Pons (tissue), 1 donor: ENCODE results near the gene MTCL3.
A peak's percentile ranks its signal among the peaks of the same experiment; 100 is the strongest.

Experiments used
- DNase-seq: peaks from one replicate; pipeline ENCODE4 v3.0.0-alpha.2; 2016; ENCODE audit warnings: low spot score

Gene MTCL3

DNA sequence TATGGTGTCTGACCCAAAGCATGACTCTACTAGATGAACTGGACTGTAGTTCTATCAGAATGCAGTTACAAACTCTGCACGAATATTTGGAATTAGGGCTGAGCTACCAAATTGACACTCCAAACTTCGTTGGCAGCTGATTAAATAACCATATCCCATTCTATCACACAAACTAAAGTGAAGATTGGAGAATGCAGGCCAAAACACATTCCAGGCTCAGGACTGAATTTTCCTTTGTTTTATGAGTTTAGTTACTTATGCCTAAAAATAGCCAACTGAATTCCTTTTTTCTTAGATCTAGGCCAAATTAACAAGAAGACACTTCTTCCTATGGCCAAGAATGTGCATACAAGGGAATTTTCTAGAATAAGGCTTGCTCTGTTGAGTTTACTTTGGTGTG lies 50.2 kb downstream of the MTCL3 start:
- no peak for DNase-seq

DNA sequence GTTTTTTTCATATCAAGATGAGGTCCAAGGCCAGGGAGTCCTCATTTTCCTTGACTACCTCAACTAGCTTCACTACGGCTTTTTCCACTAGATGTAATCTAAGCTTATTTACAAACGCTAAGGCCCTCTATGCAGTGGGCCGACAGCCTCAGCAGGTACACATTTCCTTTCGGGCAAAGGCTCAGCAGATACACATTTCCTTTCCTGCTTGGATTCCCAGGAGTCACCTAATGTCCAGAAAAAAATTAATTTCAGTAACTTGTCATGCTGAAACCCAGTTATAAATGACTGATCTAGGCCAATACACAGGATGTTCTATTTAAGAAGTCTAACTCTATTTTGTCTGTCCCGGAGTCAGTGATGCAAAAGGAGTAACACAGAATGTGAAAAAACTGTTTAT lies 52.7 kb downstream of the MTCL3 start:
- DNase-seq: no peak

DNA sequence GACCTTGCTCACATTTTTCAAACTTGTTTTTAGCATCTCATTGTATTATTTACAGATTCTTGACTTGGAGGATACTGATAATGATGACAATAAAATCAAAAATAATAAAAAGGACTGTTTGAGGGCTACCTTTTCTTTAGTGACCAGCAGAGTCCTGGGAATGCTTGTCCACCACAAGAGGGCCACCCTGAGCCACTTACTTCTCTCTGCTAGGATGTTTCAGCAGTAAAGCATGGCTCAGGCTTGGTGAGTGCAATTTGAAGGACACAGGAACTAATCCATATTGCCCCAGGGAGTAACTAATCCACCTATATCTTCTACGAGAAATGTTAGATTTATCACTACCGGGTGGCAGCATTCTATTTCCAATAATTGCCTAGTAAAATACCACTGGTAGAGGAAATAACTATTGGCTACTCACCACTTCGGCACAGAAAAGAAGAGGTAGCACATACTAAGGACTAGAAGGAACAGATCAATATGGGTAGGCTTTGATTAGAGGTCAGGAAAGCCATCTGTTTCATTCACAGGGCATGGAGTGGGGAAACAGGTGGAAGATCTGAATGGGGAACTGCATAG lies 54.2 kb downstream of the MTCL3 start:
- peak; percentile 80 for DNase-seq

DNA sequence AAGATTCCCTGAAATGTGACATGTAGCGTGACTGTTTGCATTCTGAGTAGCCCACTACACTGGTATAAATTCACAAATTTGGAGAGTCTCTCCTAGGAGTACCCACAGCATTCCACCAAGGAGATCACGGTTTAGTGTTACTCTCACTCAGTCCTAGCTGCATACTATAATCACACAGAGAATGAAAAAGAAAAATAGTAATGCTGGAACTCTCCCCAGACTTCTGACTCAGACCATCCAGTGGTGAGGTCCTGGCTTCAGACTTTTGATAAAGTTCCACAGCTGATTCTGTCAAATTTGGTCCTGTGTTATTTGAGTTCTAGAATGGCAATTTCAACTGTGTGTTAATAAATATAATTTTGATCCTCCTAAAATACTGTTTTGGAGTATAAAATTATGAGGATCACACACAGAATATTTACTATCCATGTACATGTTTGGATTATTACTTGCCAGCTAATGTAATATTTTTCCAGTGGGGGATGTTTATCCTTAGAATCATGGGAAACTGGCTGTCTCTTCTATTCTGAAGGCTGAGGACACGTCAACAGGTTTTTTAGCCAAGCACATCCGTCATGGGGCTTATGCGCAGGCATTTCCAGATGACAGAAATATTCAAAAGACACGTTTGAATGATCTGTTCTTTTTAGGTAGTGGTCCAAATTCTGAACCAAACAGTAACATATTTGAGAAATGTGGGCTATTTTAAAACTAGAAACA lies 54.8 kb downstream of the MTCL3 start:
- no peak for DNase-seq

DNA sequence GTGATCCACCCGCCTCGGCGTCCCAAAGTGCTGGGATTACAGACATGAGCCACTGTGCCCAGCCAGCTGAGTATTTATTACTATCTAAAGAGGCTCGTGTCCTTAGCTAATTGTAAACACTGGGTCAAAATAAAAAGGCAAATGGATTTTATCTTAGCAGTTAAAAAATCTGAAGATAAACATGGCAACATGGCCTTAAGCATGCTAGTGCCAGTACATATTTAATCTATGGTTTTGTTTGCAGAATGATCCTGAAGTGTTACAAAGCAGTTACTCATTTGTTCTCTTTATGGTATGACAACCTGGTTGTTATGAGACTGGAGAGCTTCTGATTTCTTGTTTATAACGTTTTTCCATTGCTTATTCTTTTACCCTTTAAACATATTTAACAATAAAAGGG lies 56.1 kb downstream of the MTCL3 start:
- DNase-seq: no peak

DNA sequence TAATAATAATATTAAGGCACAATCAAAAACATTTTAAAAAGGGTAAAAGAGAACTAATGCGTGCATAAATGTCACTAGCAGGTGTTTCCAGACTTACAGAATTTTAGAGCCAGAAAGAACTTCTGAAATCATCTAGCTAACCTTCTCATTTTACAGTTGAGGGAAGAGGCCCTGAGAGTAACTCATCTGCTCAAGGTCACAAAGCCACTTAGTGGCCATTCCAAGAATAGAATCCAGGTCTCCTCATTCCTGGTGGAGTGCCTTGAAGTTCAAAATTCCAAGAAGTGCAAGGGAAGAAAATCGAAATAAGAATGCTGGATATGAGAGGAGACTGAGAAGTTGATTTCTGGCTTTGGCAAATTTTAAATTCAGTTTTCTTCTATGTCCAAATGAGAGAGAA lies 56.8 kb downstream of the MTCL3 start:
- no peak for DNase-seq

DNA sequence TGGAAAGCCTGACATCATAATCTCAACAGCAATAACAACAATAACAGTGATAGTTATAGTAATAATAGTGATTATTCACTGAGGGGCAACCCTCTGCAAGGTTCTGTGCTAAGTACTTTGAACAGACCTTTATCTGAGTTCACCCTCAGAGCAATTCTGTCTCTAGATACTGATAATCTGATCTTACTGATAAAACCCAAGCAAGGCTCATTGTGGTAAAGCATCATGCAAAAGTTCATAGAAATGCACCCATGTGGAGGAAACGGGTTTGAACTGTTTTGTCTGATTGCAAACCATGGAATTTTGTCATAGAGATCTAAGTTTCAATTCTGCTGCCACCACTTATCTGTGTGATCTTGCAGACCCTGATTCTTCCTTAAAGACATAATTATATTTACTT lies 58.7 kb downstream of the MTCL3 start:
- DNase-seq: no peak

DNA sequence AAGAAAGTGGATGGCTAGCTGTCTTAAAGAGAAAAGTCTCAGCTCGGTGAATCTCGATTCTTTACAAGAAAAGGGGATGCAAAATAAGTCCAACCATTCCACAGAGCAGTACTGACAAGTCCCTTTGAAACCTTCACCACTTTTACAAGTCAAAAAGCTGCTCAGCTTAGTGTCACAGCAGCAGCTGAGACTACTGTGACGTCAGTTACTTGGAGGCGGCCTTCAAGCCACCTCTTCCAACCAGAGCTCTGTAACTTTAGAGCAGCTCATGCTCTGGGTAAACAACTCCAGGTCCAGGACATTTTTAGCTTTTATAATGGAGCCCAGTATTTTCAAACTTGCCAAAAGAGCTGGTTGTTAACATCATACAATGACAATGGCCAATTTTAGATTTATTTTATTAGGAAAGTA lies 59.9 kb downstream of the MTCL3 start, which contains the start of gene KIAA0408:
Gene KIAA0408 (minus strand): TSS at position 159 of the 411 bp plus-strand sequence. CDS start 5,408 bp downstream, outside the sequence.
- peak; percentile 39 for DNase-seq

DNA sequence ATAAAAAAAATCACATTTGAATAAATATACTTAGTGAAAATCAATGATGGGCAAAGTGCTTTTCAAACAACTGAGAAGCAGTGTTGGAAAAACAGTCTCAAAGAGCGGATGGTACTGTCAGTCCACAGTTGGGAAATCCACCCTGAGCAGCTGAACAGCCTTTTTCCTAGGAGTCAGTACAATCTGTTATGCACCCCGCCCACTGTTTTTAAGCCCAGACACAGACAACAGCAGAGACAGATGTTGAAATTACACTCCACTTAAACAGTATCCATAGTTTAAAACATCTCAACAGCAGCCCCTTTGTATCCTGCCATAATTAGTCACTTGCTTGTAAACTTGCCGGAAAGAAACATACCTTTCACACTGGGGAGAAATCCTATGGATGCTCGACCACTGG lies 60.3 kb downstream of the MTCL3 start:
- no peak for DNase-seq

DNA sequence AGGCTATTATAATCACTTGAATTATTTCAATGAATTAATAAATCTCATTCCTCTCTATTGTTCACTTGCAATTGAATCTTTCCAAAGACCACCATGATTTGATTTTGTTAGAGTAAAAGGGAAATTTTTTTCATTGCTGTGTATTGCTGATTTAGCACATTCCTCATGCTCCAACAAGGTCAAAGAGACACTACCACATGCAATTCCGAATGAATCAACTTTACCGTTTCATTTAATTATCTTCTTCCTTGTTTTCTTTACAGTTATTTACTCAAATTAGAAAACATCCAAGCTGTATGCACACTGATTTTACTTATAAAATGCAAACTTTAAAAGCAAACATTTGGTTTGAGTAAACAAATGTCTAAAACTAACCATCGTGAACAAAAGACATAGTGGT lies 60.9 kb downstream of the MTCL3 start:
- no peak for DNase-seq

DNA sequence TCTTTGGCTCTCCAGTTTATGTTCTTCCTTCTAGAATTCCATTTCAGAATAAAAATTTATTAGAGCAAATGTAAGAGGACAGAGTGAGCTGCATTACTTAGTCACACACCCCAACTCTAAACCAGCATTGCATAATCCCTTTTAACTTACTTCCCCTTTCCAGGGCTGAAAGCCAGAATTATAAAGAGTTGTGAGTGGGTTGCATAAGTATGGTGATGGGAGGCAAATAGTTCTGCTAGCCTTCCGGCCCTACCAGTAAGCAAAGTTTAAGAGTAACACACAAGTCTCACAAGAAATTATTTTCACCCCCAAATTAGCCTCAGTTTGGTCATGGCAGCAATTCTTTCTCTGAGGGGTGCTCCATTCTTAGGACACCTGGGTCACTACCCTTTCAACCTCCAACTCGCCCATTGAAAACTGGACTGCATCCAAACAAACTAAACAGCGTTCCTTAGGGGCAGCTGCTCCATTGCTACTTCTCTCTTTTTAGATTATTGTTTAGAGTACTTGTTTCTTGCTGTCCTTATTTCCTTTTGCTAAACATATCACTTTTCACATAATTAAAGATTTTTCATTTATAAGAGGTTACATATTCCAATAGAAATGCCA lies 61.6 kb downstream of the MTCL3 start:
- DNase-seq: peak; percentile 71

DNA sequence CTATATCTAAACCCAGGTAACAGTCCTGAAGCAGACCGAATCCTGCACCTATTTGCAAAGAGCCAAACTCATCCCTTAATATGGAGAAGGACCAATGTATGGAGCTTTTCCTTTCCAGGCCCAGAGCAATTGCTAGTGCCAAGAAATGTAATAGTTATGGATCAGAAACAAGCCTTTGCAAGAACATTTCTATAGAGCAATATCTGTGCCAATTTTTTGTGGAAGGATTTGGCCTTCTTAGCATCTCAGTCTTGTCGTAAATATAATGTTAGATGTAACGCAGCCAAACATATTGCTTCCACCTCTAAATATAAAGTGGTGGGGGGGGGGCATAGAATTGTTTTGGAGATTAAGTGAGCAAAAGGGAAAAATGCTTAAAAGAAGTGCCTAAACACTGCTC lies 62.7 kb downstream of the MTCL3 start:
- no peak for DNase-seq

DNA sequence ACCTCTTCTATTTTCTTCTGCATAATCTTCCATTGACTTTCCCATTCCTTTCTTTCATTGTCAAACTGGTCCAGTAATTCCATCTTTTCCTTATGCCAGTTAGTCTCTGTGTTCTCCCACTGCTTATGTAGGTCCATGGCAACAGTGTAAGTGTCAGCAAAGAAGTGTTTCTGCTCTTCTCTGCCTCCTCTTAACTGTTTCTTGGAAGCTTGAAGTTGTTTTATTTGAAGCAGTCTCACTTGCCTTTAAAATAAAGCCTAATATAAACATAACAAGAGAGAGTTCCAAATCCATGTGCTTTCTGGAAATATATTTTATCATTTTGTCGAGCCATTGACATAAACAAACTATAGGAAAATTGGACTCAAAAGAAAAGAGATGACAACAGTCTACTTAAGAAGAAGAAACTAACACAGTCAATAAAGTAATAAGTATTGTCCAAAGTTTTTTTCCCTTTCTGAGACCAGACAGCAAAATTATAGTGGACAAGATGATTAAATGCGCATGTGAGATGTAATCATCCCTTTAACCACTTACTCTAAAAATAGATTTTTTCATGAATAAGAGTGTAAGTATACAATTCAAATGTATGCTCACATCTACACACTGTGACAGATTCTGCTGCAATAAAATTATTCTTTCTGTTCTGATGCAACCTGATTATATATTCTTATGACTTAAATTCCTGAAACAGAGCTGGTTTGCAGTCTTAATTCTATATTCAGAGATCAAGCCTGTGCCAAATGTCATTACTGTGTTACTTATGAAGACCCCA lies 65.1 kb downstream of the MTCL3 start:
- DNase-seq: no peak

DNA sequence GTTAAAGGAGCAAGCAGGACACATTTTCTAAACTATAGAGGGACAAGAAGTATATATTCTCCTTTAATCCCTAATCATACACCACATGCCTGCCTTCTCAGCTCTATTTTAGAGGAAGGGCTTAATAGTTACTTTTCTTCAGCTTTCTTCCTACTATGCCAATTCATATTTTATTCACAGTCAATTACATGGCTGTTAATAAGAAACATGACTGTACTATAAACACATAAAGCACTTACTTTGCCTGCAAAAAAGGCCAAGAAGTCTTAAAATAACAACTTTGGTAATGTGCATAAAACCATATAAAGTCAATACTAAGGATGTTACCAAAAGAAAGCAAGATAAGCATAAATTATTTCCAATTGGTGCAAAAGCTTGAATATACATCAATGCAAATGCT lies 66.3 kb downstream of the MTCL3 start:
- no peak for DNase-seq

DNA sequence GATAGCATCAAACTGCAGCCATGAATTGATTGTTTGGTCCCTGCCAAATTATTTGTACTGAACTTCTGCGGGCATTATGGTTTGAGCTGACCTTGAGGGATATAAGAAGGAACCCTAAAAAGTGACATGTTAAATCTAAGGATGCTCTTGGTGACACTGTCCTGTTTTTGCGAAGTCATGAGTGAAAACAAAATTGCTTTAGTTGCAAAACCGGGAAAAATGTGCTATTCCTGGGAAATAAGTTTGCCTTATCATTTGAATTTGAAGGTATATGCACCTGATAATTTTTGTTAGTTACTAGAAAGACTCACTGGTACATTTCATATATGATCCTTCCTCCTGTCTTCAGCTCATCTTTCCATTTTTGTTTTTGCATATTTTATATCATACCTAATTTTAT lies 67.7 kb downstream of the MTCL3 start:
- DNase-seq: no peak

DNA sequence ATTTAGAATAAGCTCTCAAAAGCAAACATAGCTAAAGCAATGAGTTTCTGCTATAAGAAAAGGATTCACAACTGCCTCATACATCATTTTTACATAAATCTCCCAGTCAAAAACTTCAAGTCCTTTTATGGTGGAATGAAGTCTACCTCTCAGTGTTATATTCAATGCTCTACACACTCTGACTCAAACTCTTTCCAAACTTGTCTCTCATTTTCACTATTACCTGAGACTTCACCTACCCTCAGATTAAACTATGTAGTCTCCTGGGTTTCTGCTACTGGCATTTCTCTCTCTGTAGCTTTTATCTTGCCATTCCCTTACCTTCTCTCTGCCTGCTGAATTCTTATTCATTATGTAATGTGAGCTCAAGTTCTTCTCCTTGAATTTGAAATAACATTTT lies 71.4 kb downstream of the MTCL3 start:
- DNase-seq: no peak

DNA sequence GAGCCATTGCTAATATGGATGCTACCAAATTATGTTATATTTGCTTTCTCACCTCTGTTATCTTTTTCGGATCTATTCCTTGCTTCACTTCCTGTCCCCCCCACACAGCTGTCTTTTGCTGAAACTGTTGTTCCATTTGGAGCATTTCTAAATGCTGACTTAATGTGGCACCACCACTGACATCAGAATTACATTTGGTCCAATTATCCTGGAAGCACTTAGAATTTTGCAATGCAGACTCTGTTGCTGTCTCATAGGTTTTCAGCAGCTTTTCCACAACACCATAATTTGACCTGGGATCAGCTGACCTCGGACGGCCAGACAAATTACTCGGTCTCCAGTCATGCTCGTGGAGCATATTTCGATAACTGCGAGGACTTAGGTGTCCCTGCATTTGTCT lies 72.8 kb downstream of the MTCL3 start:
- no peak for DNase-seq

DNA sequence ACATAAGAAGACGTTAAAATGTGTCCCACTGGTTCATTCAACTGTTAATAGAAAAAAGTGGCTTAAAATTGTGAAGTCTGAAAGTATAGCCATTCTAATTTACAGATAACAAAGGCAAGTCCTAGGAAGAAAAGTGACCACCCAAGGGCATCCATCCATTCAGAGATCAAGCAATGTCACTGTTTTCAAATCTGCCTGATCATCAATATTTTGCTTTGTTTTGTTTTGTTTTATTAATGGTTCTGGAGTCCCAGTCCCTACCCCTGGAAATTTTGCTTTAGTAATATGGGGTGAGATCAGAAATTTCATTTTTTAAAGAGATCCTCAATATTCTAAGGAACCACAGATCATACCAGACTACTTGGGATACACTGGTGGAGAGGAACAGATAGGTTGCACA lies 77.3 kb downstream of the MTCL3 start:
- DNase-seq: no peak

DNA sequence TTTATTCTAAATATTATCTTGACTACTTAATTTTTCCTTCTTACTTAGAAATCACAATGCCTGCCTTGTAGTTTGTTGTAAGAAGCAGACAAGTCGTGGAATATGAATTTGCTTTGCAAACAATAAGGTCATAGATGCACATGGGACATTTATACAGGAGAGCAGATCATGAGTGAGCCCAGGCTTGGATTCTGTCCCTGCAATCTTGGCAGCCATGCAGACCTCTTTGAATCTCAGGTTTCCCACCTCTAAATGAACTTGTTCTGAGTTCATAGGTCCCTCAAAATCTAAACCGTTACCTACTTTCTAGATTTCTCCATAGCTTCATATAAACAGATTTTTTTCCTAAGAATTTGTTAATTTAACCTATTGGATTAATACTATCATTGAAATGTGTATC lies 79.4 kb downstream of the MTCL3 start:
- DNase-seq: no peak

DNA sequence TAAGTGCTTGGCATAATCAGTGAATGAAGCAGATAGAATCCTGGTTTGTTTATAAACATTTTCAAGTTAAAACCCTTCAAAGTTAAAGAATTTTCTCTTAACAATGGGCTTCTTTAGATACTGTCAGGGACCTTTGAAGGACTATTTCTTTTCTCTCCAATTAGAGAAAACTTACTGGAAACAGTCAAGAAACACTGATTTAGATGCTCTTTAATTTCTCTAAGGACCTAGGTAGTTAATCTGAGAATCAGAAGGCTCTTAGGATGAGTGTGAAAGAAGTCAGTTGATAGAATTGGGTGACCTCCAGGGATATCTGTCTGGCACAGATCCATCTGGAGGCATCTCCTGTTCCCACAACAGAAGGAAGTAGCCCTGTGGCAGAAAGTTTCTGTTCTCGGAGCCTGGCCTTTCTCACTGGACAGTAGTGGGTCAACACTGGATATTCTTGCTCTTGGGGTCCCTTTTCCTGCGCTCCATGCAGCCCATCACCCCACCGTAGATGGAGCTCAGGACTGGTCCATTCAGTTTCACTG lies 82.5 kb downstream of the MTCL3 start:
- no peak for DNase-seq

DNA sequence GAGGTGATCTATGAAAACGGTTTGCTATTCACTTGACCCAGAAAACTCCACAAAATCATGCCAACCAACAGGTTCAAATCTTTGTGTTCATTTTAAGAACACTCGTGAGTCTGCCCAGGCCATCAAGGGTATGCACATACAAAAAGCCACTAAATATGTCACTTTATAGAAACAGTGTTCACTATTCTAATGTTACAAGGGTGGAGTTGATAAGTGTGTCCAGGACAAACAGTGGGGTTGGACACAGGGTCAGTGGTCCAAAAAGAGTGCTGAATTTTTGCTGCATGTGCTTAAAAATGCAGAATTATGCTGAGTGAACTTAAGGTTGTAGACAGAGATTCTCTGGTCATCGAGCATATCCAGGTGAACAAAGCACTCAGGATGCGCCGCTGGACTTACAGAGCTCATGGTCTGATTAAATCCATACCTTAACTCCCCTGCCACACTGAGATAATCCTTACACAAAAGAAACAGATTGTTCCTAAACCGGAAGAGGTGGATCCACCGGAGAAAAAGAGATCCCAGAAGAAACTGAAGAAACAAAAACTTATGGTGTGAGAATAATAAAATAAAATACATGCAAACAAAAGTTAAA lies 83.4 kb downstream of the MTCL3 start:
- DNase-seq: no peak

DNA sequence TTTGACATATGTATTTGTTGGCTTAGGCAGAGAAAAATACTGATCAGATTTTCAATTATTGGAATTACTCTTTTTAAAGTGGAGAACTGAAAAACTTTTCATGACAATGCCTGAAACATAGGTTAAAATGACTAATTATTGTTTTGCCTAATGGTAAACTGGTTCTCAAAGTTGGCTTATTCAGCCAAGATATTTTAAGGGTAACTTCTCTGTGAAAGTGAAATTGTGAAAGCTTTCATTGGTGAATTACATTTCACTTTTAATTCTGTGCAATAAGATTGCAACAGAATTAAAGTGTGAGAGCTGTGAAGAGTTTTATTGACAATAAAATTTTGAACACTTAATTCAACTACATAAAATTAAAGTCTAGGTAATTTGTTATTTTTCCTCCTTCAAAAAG lies 84.5 kb downstream of the MTCL3 start:
- no peak for DNase-seq
